GM18511 (cell line): ENCODE results near the gene OR2A25.
"Not testable (repeated sequence)": the region's sequence is repeated elsewhere in the genome, so short reads cannot be mapped to it uniquely, and the experiment has no call there.

Source experiments
- ATAC-seq: cut with Tn5 transposase; IDR thresholded peaks from one replicate; pipeline ENCODE4 v1.9.1; 2021; ENCODE audit warnings: mild to moderate bottlenecking, moderate library complexity; ENCODE audit not compliant: unreplicated experiment

The OR2A25 gene, protein sequence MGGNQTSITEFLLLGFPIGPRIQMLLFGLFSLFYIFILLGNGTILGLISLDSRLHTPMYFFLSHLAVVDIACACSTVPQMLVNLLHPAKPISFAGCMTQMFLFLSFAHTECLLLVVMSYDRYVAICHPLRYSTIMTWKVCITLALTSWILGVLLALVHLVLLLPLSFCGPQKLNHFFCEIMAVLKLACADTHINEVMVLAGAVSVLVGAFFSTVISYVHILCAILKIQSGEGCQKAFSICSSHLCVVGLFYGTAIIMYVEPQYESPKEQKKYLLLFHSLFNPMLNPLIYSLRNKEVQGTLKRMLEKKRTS

GRCh38 chr7:144069511-144069910 lies at the start of gene OR2A25:
Gene OR2A25, plus strand, starts transcription at chr7:144069811. Its CDS starts 4,409 bp downstream, at chr7:144074220.
- ATAC-seq: no peak

GRCh38 chr7:144020340-144020739 lies 49.3 kb upstream of the OR2A25 start:
- ATAC-seq: no peak

GRCh38 chr7:144022169-144022568 lies 47.4 kb upstream of the OR2A25 start:
- no peak for ATAC-seq

DNA sequence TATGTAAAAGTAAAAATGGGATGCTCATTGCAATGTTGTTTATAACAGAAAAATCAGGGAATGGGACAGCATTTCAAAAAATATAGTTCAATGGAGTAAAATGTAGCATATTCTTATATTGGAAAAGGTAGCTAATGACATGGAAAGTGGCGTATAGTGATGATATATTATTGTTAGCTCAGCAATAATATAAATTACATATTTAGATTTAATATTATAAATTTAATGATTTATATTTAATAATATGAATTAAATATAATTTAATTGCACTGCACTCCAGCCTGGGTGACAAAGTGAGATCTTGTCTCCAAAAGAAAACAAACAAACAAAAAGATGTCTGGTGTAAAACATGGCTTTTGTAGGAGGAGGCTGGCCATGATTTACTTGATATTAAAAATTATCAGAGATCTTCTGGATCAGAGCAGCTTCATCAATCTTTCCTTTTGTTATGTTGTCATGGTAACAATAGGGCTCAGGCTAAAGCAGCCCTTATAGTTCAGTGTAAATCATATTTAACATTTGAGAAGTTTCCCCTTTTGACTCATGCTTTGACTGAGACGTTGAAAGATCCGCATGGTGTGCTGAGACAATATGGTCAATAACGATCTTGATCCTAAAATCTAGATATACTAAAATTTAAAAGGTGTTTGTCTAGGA lies 46.3 kb upstream of the OR2A25 start:
- no peak for ATAC-seq

GRCh38 chr7:144024213-144024612 lies 45.4 kb upstream of the OR2A25 start:
- ATAC-seq: no peak

- ATAC-seq: no peak
Measured at GRCh38 chr7:144026203-144026883, 43.3 kb upstream of the OR2A25 start.

GRCh38 chr7:144027070-144027469 lies 42.5 kb upstream of the OR2A25 start:
- no peak for ATAC-seq

GRCh38 chr7:144027974-144028373 lies 41.6 kb upstream of the OR2A25 start:
- no peak for ATAC-seq

GRCh38 chr7:144028547-144028946 lies 41.1 kb upstream of the OR2A25 start:
- ATAC-seq: no peak

DNA sequence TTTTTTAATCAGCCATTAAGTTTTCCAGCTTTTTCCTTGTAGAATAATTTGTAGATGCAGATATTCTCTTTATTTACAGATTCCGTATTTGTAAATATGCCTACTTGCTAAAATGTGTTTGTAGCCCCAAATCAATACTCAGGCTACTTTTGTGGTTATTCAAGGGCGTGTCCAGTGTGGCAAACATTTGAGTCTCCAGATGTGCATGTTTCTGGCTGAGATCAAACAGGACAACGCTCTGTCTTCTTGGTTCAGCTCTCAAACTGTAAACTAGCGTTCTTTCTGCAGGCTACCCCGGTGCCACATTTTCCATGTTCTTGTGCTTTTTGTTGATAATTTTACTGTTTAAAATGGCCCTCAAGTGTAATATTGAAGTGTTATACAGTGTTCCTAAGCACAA lies 37.1 kb upstream of the OR2A25 start:
- ATAC-seq: no peak

GRCh38 chr7:144032985-144033709 lies 36.5 kb upstream of the OR2A25 start:
- no peak for ATAC-seq

- no peak for ATAC-seq
Measured at GRCh38 chr7:144035385-144035784, 34.2 kb upstream of the OR2A25 start.

DNA sequence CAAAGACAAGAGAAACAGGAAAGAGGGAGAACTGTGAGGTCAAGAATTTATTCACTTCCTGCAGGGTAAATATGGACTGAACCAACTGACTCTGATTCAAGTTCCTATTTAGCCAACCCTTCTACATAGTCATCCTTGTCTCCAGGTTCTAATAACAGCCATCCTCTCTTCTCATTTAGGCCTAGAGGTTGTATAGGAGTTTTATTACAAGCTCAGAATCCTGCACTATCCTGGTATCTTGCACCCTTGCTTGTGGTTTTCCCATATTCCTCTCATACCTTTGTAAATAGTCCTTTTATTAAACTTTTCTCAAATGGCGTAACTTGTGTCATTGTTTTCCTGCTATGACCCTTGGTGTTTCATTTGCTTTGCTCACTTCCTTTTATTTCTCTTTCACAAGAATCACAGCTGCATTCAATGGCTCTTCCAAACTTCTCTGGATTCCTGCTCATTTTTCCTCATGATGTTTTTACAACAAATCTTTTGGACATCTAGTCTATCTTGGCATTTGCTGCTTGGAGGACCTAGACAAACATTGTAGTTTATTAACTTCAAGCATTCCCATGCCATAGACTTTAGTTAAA lies 33.2 kb upstream of the OR2A25 start:
- no peak for ATAC-seq

GRCh38 chr7:144037414-144038035 lies 32.1 kb upstream of the OR2A25 start:
- ATAC-seq: no peak

DNA sequence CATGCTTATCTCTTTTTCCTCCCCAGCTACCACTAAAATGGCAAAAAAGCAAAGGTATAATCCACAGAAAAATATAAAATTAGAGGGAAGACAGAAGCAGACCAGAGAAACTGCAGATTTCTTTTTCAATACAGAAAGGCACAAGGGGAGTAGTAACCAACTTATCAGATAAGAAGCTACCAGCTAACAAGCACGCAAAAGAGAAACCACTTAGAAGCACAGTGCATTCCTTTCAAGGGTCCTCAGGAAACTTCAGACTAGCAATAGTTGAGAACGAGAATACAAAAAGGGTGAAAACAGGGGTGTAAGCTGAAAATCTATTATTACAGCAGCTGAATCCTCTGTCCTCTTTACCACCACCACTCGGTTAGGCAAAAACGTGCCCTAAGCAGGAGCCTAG lies 30.7 kb upstream of the OR2A25 start:
- ATAC-seq: no peak

DNA sequence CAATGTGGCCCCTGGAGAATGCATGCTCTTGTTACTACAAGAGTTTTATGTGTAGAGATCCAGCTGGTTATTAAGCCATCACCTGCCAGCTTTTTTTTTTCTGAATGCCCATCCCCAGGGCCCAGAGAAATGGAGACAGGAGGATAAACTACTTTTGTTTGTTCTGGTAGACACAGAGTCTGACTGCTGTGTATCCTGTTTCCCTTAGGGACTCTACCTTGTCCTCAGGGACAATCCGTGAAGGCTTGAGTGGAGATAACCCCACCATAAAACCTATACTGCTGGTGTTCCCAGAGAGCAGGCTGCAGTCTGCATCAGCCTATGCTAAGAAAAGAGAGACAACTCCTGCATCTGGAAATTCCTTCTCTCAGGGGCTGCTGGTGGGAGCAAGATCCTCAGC lies 21.0 kb upstream of the OR2A25 start, which contains the start of gene OR2A5:
TSS of gene OR2A5 (plus strand) at position 301 of the 400 bp plus-strand sequence. CDS start 1,454 bp downstream, outside the sequence.
- no peak for ATAC-seq

DNA sequence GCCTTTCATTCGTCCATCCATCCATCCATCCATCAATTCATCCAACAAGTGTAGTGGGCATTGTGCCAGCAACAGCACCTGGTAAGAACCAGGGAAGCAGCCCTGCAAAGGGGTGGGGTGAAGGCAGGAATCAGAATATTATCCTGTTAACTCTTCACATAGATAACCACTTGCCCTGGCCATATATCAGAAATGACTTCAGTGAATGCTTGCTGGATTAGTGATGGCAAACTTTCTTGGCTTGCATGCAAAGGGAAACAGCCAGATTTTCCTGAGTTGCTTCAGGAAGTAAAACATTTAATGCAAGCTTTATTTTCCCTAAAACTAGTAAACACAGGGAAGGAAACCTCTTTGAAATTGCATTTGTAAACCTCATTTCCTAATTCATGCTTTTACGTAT lies 20.1 kb upstream of the OR2A25 start:
- no peak for ATAC-seq

DNA sequence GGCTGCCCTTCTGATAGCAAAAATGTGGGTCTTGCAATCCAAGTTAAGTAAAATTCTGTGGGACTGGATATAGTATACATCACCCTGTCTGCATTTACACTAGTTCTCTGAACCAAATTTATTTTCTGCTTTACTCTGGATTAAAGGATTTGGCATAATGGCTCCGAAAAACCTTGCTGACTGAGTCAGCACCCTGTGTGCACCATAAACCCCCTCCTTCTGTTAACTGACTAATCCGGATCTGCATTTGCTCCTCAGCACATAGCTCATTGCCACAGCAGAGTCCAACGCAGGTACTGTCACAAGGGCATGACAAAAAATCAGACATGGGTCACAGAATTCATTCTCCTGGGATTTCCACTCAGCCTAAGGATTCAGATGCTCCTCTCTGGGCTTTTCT lies 19.5 kb upstream of the OR2A25 start:
- ATAC-seq: no peak

GRCh38 chr7:144050884-144051283 lies 18.7 kb upstream of the OR2A25 start:
- ATAC-seq: not testable (repeated sequence)

DNA sequence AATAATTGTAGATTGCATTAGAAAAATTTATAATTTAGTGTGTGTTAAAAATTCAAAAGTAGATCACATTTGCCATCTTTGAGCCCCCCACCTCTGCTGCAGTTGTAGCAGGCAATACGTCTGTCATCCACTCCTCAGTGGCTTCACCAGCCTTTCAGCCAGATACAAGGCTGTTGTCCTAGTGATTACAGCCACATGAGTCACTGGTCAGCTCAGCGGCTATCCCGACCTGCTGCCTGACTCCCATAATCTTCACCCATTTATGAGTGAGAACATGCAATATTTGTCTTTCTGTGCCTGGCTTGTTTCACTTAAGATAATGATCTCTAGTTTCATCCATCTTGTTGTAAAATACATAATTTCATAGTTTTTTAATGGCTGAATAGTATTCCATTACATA lies 11.7 kb upstream of the OR2A25 start:
- ATAC-seq: no peak
